Smooth muscle cell of the coronary artery (primary cell): Measurements from ENCODE around the gene FLYWCH1. TPM values are rescaled to one million over a fixed set of nuclear protein-coding genes. Genes with fewer than 3 reads are reported as not detected.

ENCODE experiments used
- total RNA-seq: library from RNA; depleted of rRNA; stranded (reverse); fragments of >200 nt; gene quantifications from 2 replicates; pipeline ENCODE4 v1.2.3, GENCODE V29; 2014; ENCODE audit warnings: low replicate concordance

Gene FLYWCH1
- total RNA-seq: 31.4 and 39.7 TPM in 2 replicates

GRCh38 chr16:2911638-2912329 is at the start of gene FLYWCH1:
FLYWCH1 (plus strand) TSS chr16:2911931; CDS start chr16:2929686, 17,755 bp downstream.

GRCh38 chr16:2882650-2883457 is 28.9 kb upstream of the FLYWCH1 start, which contains the start of gene FLYWCH2:
FLYWCH2 (plus strand) TSS chr16:2883215; CDS start chr16:2896450, 13,235 bp downstream.

DNA sequence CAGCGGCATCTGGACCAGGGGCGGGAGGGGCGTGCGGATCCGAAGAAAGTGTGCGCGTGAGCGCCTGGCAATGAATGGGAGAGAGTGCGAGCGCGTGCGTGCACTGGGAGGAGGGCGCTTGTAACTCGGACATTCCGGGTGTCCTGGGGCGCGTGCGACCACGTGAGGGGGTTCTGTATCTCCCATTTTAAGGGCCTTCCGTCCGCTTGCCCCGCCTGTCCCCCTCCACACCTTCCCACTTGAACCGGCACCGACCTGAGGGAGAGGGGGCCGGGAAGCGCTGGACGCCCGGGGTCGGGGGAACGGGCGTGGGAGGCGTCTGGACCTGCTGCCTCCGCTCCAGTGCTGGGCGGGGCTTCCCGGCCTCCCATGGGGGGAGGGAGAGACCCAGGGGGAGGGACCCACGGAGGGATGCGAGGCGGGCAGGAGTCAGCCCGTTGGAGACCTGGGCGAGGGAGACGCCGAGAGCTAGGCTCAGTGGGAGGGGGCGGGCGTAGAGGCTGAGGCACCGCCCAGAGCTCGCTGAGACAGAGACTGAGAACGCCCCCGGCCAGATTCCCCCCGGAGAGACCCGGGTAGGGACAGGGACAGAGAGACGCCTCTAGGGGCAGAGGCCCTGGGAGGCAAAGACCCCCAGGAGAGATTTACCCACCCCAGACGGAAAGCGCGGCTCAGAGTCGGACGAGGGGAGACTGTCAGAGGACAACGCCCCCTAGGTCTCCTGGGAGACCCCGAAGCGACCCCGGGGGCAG is 52.2 kb downstream of the FLYWCH1 start, which contains the start of gene KREMEN2:
Gene KREMEN2 (plus strand): TSS at position 553 of the 752 bp plus-strand sequence. CDS start 246 bp downstream, outside the sequence.

DNA sequence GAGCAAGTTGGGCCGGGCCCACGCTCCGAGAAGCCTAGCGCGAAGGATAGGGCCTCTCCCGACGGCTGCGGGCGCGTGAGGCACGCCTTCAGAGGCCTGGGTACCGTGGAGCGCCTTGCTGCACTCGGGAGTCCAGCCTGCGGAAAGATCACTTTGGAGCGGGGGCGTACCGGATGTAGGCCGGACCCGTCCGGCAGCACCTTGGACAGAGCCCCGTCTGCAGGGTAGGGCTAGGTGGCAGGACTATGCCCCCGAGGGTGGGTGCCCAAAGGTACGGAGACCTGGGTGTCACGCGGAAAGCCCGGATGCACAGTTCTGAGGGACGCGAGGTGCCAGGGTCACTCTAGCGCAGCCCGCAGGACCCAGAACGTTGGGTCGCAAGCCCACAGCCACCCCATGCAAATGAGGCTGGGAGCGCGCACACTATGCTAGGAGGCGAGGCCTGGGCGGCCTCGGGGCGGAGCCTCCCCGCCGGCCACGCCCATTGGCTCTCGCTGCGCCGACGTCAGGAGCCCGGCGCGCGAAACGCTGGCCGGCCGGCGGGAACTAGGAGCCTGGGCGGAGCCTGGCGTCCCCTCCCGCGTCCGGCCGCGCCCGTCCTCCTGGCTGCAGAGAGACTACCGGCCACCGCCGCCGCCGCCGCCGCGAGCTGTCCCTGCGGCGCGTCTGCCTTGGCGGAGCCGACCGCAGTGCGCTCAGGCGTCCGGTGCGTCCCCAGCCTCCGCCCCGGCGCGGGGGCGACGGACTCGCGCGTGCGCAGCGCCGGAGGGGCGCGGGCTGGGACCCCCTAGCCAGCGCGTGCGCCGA is 57.2 kb downstream of the FLYWCH1 start, which contains the start of gene PAQR4:
Gene PAQR4 (plus strand): TSS at position 611 of the 807 bp plus-strand sequence. CDS start 327 bp downstream, outside the sequence.

DNA sequence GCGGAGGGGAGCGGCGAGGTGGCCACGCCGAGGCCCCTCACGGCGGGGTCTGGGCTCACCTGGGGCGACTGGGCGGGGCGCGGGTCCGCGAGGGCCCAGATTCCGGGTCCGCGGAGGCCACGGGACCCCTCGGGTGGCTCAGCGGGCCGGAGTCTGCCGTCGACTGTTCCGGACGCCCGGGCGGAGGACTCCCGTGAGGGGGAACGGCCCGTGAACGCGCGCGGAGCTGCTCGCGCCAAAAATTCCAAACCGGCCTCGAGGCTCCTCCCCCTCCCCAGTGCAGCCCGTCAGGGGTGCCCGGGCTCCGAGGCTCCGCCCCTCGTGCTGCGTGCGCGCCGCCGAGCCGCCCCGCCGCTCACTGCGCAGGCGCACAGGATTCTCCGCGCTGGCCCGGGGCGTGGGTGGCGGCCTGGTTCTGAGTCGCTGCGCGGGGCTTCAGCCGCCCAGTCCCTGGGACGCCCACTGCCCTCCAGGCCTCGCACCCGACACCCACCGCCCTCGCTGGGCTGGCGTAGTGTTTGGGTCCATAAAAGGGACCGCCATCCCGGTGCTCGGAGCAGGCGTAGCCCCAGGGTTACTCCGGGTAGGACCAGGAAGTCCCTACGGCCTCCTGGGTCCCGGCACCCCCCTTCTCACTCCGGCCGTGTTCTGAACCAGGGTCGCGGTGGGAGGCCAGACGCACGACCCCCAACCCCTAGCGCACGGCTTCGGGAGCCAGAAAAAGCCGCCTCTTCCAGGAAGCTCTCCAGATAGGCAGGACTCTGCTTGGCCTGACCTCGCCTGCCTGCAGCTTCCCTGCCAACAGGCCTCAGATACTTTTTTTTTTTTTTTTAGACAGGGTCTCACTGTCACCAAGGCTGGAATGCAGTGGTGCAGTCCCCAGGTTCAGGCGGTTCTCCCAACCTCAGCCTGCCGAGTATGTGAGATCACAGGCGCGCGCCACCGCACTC is 68.8 kb downstream of the FLYWCH1 start, which contains the start of gene PKMYT1:
Gene PKMYT1 (minus strand): TSS at position 220 of the 950 bp plus-strand sequence. CDS start 789 bp downstream, outside the sequence.

Other genes starting within 250 kb of the FLYWCH1 start
- gene KCTD5, start 229.4 kb upstream of the FLYWCH1 start, total RNA-seq: 11.8 and 24.8 TPM in 2 replicates
- gene PRSS27, start 191.7 kb upstream of the FLYWCH1 start, total RNA-seq: 0.23 and 0.70 TPM in 2 replicates
- gene SRRM2, start 159.3 kb upstream of the FLYWCH1 start, total RNA-seq: 31.5 and 42.6 TPM in 2 replicates
- gene ELOB, start 134.7 kb upstream of the FLYWCH1 start, total RNA-seq: 605 and 1,061 TPM in 2 replicates
- gene PRSS33, start 124.4 kb upstream of the FLYWCH1 start, total RNA-seq: not detected in 2 replicates
- gene PRSS41, start 113.5 kb upstream of the FLYWCH1 start, total RNA-seq: not detected in 2 replicates
- 0.15 and 0.23 TPM in 2 replicates for gene PRSS21, start 94.7 kb upstream of the FLYWCH1 start, total RNA-seq
- gene ZG16B, start 81.6 kb upstream of the FLYWCH1 start, total RNA-seq: 2.1 TPM in 1 of 2 replicates, not detected in the other
- not detected in 2 replicates for gene PRSS22, start 53.8 kb upstream of the FLYWCH1 start, total RNA-seq
- 30.9 and 59.8 TPM in 2 replicates for gene FLYWCH2, start 28.7 kb upstream of the FLYWCH1 start, total RNA-seq
- gene KREMEN2, start 52.3 kb downstream of the FLYWCH1 start, total RNA-seq: not detected in 2 replicates
- gene PAQR4, start 57.4 kb downstream of the FLYWCH1 start, total RNA-seq: 1.6 and 3.8 TPM in 2 replicates
- 1.3 TPM in 1 of 2 replicates, not detected in the other for gene PKMYT1, start 68.5 kb downstream of the FLYWCH1 start, total RNA-seq
- not detected in 2 replicates for gene CLDN9, start 101.0 kb downstream of the FLYWCH1 start, total RNA-seq
- not detected in 2 replicates for gene CLDN6, start 106.3 kb downstream of the FLYWCH1 start, total RNA-seq
- 42.1 and 365 TPM in 2 replicates for gene TNFRSF12A, start 108.4 kb downstream of the FLYWCH1 start, total RNA-seq
- gene HCFC1R1, start 112.0 kb downstream of the FLYWCH1 start, total RNA-seq: 6.6 and 18.3 TPM in 2 replicates
- gene THOC6, start 112.1 kb downstream of the FLYWCH1 start, total RNA-seq: 17.2 and 26.2 TPM in 2 replicates
- under 0.01 and 0.08 TPM in 2 replicates for gene BICDL2, start 125.0 kb downstream of the FLYWCH1 start, total RNA-seq
- gene MMP25, start 134.6 kb downstream of the FLYWCH1 start, total RNA-seq: under 0.01 TPM in 1 of 2 replicates, not detected in the other
- gene IL32, start 153.7 kb downstream of the FLYWCH1 start, total RNA-seq: 7.4 and 41.0 TPM in 2 replicates
- gene ZSCAN10, start 187.4 kb downstream of the FLYWCH1 start, total RNA-seq: not detected in 2 replicates
- gene ZNF205, start 200.7 kb downstream of the FLYWCH1 start, total RNA-seq: 9.8 and 14.8 TPM in 2 replicates
- 0.70 and 4.1 TPM in 2 replicates for gene ZNF213, start 223.1 kb downstream of the FLYWCH1 start, total RNA-seq